ENCODE measurements around the gene CTRL.

- TF ChIP-seq POLR2AphosphoS5 (IDR thresholded peaks at IDR 0.05; ENCODE audit: insufficient read depth in 1 of 2, low read depth in 1 of 2): no peak
- TF ChIP-seq CTCF (IDR thresholded peaks at IDR 0.05): no peak
- no peak for TF ChIP-seq POLR2A (IDR thresholded peaks at IDR 0.05)
These were observed 34.2 kb upstream of the CTRL start for GRCh38 chr16:67965668-67966548.

Data from vagina (tissue), 2 donors.